Dedifferentiated amniotic fluid mesenchymal stem cell (primary cell): ENCODE measurements around the gene PCDH9.
A peak's percentile ranks its signal among the peaks of the same experiment; 100 is the strongest.

Source experiments
- DNase-seq: peaks from one replicate; pipeline ENCODE4 v3.0.0-alpha.2; 2016; ENCODE audit errors: extremely low spot score

The PCDH9 gene

DNA sequence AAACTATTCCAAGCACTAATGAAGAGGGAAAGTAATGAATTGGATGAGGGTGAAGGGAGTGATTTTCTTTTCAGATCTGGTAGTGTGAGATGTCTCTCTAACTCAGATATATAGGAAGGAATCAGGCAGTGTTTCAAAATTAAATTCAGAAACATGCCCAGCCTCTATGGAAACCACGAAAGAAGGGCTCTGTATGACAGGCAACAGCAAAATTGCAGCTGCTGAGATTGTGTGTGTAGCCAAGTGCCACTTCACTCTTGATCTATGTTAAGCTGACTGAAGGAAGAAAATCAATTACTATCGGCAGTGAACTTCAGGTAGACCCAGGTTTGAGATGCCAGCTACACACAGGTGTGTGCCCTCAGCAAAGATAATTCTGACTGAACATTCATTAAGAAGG is 387.4 kb downstream of the PCDH9 start:
- DNase-seq: no peak

DNA sequence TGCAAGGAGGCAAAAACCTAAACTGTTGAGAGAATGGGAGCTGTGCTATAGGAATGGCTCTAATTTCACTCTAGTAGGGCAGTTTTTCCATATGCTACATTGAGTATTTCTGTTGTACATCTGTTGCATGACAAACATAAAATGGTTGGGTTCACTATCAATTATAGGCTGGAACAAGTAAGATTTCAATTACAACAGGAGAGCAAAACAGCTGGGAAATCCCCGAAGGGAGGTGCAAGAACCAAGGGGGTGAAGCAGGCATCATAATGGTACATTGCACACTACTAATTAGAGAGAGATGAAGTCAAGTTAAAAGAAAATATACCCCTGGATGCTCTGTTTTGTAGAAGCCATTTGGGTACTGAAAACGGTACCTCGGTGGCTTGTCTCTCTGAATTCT is 389.5 kb downstream of the PCDH9 start:
- DNase-seq: no peak

DNA sequence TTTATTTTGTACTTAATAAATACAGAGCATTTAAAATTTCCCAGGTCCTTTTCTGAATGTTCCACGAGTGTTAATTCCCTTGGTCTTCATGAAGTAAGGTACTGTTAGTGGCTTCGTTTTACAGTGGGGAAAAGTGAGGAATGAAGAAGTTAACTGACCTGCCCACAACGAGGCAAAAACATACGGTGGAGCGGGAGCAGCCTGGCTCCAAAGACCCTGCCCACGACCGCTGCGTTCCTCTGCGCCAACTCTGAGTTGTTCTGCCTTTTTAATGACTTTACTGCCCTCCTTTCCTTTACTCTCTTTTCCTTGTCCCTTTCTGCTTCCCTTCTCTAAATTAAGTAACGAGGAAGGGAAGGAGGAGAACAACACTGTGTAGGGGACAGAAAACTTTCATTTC is 392.9 kb downstream of the PCDH9 start:
- no peak for DNase-seq

DNA sequence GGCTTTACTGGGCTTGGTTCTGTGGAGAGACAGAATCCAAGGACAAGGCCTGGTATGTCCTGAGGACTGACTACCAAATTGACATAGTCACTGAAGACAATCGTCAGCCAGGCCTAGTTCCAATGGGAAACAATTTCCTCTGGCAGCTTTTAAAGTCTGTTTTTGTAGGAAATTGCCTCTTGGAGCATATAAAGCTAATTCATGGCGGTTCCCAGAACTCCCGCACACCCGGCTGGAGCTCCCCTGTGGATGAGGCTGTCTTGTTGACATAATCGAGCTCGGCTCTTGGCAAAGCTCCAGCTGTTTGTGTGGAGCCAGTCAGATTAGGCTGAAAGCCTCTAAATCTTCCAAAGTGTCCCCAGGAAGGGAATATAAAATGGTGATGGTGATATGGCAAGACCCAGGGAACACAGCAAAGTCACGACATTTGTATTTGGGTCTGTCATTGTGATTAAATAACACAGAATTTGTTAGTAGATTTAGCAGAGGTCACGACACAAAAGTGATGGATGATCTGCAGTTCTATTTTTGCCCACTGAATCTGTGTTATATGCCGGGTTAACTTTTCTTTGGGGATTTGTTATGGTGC is 395.0 kb downstream of the PCDH9 start:
- DNase-seq: no peak

DNA sequence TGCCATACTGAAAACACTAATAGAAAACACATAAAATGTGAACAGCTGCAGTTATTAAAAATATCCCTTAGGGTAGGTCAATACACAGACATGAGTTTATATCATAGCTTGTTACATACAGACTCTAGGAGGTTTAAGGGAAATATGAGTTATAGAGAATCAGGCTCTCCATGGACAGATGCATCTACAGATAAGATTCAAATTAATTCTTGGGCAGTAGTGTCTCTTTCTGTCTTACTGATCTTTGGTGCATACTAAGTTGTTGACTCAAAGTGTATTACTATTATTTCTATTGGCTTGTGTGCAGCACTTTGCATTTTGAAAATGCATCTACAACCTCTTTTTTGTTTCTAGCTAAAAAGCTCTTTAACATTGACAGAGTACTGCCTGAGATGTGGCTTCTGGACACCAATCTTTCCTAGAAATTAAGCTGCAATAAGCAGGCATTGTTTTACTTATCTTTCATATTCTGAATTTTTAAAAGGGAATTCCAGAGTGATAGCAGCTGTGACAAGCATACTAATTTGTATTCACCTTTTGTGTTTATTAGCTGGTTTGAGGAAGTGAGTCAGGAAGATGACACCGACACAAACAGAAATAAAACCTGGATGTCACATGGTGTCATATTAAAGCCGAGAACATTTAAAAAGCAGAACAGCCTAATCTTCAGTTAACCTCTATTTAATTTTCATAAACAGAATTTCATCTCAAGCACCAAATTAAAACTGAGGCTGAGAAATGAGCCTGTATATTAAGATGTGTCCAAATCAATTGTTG is 399.0 kb downstream of the PCDH9 start:
- no peak for DNase-seq

DNA sequence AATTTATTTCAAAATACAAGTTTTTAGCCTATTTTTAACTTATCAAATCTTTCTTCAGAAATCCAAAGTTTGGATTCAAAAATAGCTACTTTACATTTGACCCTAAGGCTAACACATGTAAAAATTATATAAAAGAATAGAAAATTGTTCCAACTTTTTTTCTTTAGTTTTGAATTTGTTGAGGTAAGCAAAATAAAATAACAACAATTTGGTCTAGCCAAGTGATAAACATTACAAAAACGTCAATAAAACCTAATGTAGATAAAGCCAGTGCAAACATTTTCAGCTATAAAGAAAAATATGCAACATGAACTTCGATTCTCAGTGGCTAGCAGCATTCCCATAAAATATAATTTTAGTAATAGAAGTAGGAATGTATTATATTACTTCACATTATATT is 400.3 kb downstream of the PCDH9 start:
- no peak for DNase-seq

DNA sequence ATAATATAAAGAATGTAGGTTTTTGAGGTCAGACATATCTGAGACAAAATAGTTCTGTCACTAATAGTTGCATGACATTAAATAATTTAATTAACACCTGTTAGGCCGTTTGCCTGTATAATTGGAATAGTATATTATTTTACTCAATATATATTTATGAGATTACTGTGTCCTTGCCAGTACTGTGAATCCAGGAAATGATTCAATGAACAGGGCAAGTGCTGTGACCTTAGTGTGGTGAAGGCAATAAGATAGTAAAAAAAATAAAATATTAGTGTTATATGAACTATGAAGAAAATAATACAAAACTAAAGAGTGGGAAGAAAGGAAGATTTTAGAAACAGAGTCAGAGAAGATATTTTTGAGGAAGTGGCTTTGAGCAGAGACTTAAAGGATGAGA is 403.7 kb downstream of the PCDH9 start:
- DNase-seq: no peak

DNA sequence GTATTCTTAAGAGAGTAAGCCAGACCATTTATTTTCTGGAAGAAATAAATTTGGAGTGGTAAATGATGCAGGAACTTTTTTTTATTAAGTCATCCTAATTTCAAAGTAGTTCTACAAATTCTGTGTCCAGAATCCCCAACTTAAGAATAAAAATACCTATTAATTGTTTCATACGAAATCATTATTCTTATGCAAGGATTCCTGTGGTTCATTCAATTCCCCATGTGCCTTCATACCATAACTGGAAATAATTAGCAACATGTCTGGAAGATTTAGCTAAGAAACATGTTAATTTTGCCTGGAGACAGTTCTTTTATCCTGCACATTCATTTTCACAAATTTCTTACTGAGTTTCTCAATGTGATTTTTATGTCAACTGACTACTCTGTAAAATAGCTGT is 408.6 kb downstream of the PCDH9 start:
- no peak for DNase-seq

DNA sequence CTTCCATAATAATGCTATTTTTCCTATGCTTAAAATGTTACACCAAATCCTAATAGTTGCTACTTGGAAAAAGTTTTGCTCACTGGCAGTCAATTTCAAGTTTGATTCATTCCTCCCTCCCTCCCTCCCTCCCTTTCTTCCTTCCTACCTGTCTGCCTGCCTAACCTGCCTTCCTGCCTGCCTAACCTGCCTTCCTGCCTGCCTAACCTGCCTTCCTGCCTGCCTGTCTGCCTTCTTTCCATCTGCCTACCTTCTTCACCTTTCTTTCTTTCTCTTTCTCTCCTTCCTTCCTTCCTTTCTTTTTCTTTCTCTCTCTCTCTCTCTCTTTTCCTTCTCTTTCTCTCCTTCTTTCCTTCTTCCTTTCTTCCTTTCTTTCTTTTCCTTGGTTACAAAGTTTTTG is 418.7 kb downstream of the PCDH9 start:
- no peak for DNase-seq

DNA sequence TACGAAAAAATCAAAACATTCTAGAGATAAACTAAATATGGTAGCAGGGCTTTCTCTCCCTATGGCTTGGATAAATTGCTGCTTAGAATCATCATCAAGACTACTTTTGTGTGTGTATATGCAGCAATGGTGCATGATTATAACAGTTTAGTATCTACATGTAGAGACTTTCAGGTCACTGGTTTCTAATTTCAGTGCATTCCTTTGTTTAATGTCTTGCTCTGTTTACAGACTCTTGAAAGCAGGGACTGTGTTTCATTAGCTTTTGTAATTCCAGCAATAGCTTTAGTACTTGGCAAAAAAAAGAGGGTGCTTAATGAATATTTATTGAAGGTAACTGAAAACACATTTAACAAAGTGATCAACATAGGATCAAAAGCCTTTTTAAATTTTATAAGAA is 420.7 kb downstream of the PCDH9 start:
- no peak for DNase-seq

DNA sequence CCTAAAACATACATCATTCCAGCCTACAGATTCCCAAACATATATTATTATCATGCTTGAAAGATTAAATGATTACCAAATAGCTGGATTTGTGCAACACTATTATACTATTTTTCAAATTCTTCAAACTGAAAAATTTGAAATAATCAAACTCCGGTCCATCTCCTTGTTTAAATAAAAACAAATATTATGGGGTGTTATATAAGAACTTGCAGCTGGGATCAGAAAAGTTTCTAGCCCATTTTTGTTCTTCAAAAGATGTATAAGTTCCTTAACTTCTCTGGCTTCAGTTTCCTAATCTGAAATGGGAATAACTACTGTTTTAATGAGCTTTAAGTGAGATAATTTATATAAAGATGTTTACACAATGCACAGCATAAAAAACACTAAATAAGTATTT is 422.9 kb downstream of the PCDH9 start:
- no peak for DNase-seq

DNA sequence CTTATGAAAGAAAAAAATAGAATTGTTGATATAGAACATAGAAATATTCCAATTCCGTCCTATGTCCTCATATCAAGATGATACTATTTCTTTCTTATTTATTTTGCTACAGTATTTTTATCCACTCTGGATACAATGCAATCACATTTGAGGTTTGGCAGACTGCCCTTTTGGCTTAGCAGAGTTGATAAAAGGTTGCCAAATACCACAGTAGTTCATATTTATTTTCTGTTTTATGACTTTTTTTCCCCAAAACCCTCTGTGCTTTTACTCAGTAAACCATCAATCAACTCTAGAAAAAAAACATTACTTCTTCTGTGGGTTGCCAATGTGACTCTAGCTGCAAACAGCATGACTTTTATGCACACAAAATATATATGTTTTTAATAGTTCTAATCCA is 424.5 kb downstream of the PCDH9 start:
- DNase-seq: no peak

DNA sequence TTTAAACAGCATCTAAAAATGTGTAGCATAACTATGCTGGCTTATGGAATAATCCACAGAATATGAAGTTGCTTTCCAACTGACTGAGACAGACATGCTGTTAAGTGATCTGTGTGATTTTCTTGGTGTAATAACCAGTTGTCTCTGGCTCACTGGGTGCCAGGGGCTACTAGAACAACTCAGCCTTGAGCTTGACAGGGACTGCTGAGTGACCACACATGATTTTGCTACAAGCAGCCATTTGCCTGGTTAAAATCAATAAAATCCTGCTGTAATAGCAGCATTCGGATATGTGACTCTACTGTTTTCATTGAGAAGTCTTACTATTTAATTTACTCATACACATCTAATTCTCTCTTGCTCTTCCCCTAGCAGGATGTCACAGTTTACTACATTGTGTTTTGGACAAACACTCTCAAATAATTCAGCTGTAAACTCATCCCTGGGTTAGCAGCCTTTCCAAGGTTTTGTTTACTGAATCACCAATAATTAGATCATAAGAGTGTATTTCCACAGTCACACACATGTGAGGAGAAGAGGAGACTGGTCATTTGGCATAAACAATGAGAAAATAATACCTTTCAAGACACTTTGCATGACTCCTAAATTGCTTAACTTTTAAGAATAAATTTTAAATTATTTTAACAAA is 426.2 kb downstream of the PCDH9 start:
- no peak for DNase-seq

DNA sequence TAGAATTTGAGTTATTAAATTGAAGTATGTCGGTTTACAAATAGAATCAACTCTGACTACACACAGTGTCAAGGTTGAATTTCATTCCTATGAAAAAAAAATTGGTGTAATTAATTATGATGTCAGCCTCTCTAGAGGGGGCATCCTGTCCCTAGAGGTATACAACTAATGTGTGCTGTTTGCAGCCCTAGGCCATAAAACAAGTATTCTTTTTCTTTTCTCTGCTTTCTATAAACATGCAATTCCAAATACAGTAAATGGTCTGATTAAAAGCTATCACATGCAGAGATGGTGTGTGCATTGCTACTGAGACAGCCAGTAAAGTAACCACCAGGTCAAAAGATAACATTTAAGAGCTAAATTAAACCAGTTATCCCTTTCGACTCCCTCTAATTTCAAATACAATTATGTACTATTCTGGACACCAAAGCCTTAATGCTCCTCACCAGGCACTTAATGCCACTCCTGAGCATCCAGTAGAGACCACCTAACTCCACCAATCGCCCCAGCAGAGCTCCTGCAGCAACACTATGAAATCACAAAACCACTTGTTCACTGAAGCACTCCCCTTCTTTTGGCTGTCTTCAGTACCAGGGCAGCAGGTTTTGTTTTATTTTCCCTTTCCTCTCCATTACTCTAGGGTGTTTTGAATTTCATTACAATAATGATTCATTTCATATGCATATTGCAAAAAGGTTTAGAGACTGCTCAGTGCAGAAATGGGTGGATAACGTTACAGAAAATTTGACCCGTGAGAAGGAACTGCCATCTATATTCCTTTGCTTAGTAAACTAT is 426.9 kb downstream of the PCDH9 start:
- DNase-seq: no peak

DNA sequence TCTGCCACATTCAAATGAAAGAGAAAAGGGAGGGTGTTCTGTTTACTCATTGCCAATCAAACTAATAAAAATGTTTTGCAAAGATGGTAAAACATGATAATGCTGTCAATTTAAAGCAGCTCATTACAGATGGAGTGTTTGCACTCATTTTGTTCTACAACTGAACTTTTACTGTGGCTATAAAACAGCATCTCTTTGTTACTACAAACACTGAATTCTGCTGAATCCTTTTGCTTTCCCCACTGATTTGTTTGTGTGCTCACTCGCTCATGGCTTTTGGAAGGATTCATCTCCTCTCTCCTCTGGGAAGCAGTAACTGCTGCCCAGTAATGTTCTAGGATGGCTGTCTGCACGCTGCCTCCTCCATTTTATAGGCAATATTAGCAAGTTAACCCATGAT is 434.5 kb downstream of the PCDH9 start:
- no peak for DNase-seq

DNA sequence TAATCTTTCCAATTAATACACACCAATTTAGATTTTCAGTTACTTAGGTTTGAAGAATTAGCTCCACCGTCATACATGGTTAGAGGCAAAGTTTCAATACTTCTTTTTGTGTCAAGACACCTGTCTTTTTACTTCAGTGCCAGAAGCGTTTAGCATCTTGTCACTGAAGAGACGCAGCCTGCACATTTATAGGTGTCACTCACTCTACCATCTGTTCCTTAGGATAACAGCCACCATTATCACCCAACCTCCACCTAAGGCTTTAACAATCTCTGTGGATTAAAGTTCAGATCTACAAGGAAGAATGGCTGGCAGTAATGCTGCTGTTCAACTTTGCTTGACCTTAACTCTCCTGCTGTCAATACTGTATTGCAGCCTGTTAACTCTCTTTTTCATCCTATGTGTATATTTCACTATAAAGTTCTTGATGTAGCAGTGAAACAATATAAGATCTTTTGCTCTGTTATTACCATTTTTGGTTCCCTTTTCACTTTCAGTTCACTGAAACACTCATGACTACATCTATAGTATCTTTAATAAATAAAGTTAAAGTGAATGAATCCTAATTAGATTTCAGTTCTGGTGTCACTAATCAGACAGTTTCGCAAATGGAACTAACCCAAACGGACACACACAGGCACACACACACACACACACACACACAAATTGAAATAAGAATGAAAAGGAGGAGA is 435.6 kb downstream of the PCDH9 start:
- no peak for DNase-seq

DNA sequence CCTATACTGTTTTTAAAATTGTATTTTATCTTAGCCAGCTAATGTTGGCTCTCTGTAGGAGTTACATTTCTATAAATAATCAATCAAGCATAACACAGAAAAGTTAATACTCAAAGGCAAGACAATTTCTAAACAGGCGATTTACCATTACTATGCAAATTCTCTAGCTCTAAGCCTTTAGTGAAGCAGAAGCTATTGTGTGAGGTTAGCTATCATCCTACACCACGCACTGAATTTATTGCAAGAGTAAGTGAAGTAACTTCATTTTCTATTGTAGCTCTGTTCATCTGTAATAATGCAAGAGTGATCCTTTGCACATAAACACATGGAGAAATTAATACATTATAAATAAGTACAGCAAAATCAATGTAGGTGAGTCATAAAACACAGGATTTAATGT is 439.3 kb downstream of the PCDH9 start:
- DNase-seq: no peak

DNA sequence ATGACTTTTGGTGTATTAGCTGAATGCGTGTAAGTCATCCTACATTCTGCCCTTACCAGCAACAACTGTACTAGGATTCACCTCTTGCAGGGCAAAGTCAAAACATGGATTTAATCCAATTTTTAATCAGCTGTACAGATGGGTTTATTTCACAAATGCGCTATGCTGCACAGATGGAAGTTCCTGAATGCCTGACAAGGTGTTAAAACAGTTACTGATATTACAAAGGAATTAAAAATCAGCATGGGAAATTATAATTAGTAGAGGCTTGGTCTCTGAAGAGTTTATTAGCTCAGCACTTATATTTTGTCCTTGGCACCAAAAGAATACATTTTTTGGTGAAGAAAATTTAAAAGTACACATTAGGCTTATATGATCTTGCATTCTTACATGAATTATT is 448.9 kb downstream of the PCDH9 start:
- DNase-seq: no peak

DNA sequence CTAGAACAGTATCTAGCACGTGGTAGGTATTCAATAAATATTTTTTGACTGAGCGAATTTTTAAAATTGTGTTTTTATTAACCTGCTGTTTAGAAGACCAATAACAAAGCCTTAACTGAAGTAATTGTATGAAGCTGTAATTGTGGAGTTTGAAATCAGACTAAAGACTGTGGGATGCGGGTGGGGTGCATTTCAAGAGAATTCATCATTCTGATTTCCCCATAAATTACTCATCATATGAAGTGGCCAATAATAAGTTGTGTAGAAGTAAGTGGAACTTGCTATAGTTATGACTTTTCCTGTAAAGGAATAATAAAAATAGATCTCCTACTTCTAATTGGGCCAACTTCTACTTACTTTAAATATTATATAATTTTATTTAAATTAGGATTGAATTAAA is 449.3 kb downstream of the PCDH9 start:
- peak; percentile 43 for DNase-seq

DNA sequence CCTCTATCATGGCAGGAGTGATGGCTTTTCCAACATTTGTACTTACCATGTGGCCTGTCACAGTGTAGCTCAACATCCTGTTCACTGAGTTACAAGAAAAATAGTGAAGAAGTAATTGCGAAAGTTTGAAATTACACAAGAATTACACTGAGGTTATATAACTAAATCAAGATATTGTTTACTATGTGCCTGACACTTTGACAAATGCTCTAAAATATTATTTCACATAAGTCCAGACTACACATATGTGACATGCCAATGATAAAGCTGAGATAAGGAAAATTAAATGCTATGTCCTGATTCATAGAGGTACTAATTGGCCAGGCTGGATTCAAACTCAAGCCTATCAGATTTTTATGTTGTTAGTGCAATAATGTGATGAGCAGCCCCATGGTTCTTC is 451.7 kb downstream of the PCDH9 start:
- no peak for DNase-seq

DNA sequence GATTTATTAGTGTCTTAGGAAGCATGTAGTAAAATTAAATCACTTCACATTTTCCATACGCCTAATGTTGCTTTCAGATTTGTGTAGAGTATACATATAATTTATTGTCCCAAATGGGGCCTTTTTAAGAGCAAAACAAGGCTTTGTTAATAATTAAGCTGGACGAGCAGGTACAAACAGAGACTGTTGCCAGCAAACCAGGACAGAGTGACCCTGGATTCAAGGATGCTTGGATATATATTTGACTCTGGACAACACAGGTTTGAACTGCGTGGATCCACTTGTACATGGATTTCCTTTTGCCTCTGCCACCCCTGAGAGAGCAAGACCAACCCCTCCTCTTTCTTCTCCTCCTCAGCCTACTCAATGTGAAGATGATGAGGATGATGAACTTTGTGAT is 454.9 kb downstream of the PCDH9 start:
- DNase-seq: no peak

DNA sequence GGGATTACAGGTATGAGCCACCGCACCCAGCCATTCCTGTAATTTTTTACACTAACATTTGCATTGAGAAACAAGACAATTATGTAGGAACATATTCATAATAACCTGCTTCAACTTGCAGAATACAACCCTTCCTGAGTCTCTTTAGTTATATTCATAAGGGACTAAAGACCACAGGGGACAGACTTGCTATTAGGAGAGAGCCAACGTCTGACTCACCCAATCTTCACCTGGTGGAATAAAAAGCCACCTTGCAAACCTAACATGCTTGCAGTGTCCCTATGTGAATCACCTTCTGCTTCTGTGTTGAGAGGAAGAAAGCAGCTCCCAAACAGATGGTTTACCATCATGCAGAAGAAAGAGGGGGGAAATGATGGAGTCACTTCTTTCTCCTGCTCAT is 456.1 kb downstream of the PCDH9 start:
- no peak for DNase-seq
